Common myeloid progenitor, CD34-positive (primary cell): ENCODE data around the gene NDFIP2.
A peak's percentile ranks its signal among the peaks of the same experiment; 100 is the strongest.

ENCODE experiments used
- CTCF ChIA-PET: fragments of 350-600 bp; sonication (Branson Sonifier 250); formaldehyde crosslinking; loops from one replicate; lab custom pipeline; 2021; ENCODE audit warnings: antibody characterized with exemption; lab: Charles Lee
- POLR2A ChIA-PET: fragments of 350-600 bp; sonication (Branson Sonifier 250); formaldehyde crosslinking; loops from one replicate; lab custom pipeline; 2021; ENCODE audit warnings: antibody characterized with exemption; lab: Charles Lee
- DNase-seq, 3 donors: peaks; one replicate each; pipeline versions ENCODE4 v3.0.0 to v3.0.0-alpha.2; 2013
- H3K27ac ChIP-seq, 2 experiments: 1 replicate in 1 of 2; 2 replicates in 1 of 2; pipeline ENCODE4 v1.7.0; 2013; ENCODE audit warnings: inconsistent platforms in 2 of 2, low read length in 2 of 2, mild to moderate bottlenecking in 2 of 2, low read depth in 1 of 2, moderate library complexity in 1 of 2; ENCODE audit not compliant: severe bottlenecking in 2 of 2, insufficient read depth in 1 of 2, poor library complexity in 1 of 2
- H3K27me3 ChIP-seq, 5 experiments: replicated peaks in 2 of 5; 1 replicate in 3 of 5; 2 replicates in 2 of 5; pipeline versions ENCODE4 v1.6.1 to v1.7.0; 2013; ENCODE audit warnings: low read length in 4 of 5, mild to moderate bottlenecking in 2 of 5, moderate library complexity in 2 of 5, inconsistent platforms in 1 of 5; ENCODE audit not compliant: insufficient read depth in 5 of 5, control insufficient read depth in 4 of 5
- H3K36me3 ChIP-seq, 4 experiments: 1 replicate in 2 of 4; 2 replicates in 2 of 4; pipeline versions ENCODE4 v1.6.1 to v1.7.0; 2013; ENCODE audit warnings: low read length in 3 of 4, control low read depth in 1 of 4, mild to moderate bottlenecking in 1 of 4; ENCODE audit not compliant: control insufficient read depth in 4 of 4, insufficient read depth in 4 of 4
- H3K4me1 ChIP-seq, 4 experiments: 1 replicate in 3 of 4; 2 replicates in 1 of 4; pipeline versions ENCODE4 v1.6.1 to v1.7.1; 2013; ENCODE audit warnings: low read length in 3 of 4, mild to moderate bottlenecking in 3 of 4, control low read depth in 1 of 4, inconsistent platforms in 1 of 4, moderate library complexity in 1 of 4; ENCODE audit not compliant: control insufficient read depth in 4 of 4, insufficient read depth in 4 of 4; ENCODE audit errors: control extremely low read depth in 1 of 4
- H3K4me3 ChIP-seq, 7 experiments: 1 replicate in 4 of 7; 2 replicates in 3 of 7; pipeline versions ENCODE4 v1.5.1 to v1.7.0; 2013; ENCODE audit warnings: mild to moderate bottlenecking in 7 of 7, low read length in 6 of 7, moderate library complexity in 6 of 7, inconsistent platforms in 2 of 7, low read depth in 2 of 7, control low read depth in 1 of 7; ENCODE audit not compliant: insufficient read depth in 4 of 7, control insufficient read depth in 1 of 7; ENCODE audit errors: extremely low read depth in 1 of 7
- H3K9me3 ChIP-seq, 5 experiments: 1 replicate in 4 of 5; 2 replicates in 1 of 5; pipeline versions ENCODE4 v1.6.1 to v1.7.1; 2013; ENCODE audit warnings: low read length in 4 of 5, mild to moderate bottlenecking in 2 of 5, inconsistent platforms in 1 of 5, low read depth in 1 of 5, moderate library complexity in 1 of 5; ENCODE audit not compliant: control insufficient read depth in 4 of 5, insufficient read depth in 2 of 5; ENCODE audit errors: control extremely low read depth in 1 of 5
- whole genome bisulfite sequencing: methylation state at CpG from one replicate; pipeline ENCODE4 v1.1.5; 2013; ENCODE audit not compliant: insufficient coverage; 5-methylcytosine and 5-hydroxymethylcytosine counted together

The NDFIP2 gene

GRCh38 chr13:79451500-79451962 lies 29.4 kb upstream of the NDFIP2 start:
- Histone ChIP-seq H3K36me3 (no peaks in the 10 kb centered on the region), H3K4me1 (peaks cover 0 to 11% (median under 1%) of the 10 kb centered on the region in 4 experiments), H3K4me3 (no peak overlapping the region), H3K9me3 (no peaks in the 10 kb centered on the region), H3K27ac (no peak overlapping the region), H3K27me3 (peaks cover 0 to 5% (median 0%) of the 10 kb centered on the region in 5 experiments)
- CTCF ChIA-PET: no interaction called here
- POLR2A ChIA-PET: no interaction called here
- peak; percentile 39 to 82 (median 79) for DNase-seq
- 53% methylated on average over 2 of the region's 3 CpGs for WGBS

- WGBS: no CpG with 5 or more reads among the region's 3 CpGs
- POLR2A ChIA-PET: no interaction called here
Observed at GRCh38 chr13:79452239-79452913, 28.6 kb upstream of the NDFIP2 start.

GRCh38 chr13:79455331-79455730 lies 25.6 kb upstream of the NDFIP2 start:
- POLR2A ChIA-PET: no interaction called here
- H3K9me3 ChIP-seq: no peaks in the 10 kb centered on the region
- no peak overlapping the region for H3K4me3 ChIP-seq
- H3K36me3 ChIP-seq: no peaks in the 10 kb centered on the region
- 96% methylated on average over 7 of the region's 7 CpGs for WGBS
- H3K4me1 ChIP-seq: peaks cover 0 to 11% (median 0%) of the 10 kb centered on the region in 4 experiments
- H3K27ac ChIP-seq: no peak overlapping the region
- DNase-seq: no peak
- peaks cover 0 to 7% (median 0%) of the 10 kb centered on the region in 5 experiments for H3K27me3 ChIP-seq
- CTCF ChIA-PET: interaction anchor here (0.5 kb wide), 1 partner anchor 1064 kb away, joined by 3 read pairs; no protein-coding TSS in a partner anchor

More at GRCh38 chr13:79452239-79452913, 28.6 kb upstream of the NDFIP2 start:
- Histone ChIP-seq H3K9me3 (no peaks in the 10 kb centered on the region), H3K4me3 (no peak overlapping the region), H3K27me3 (peaks cover 0 to 5% (median 0%) of the 10 kb centered on the region in 5 experiments), H3K36me3 (no peaks in the 10 kb centered on the region), H3K4me1 (peaks cover 0 to 11% (median under 1%) of the 10 kb centered on the region in 4 experiments), H3K27ac (no peak overlapping the region)
- CTCF ChIA-PET: no interaction called here
- DNase-seq: no peak

GRCh38 chr13:79456051-79456450 lies 24.9 kb upstream of the NDFIP2 start:
- CTCF ChIA-PET: interaction anchor here (0.6 to 1.1 kb wide), 2 partner anchors 29 to 85 kb away, joined by 3 read pairs; no protein-coding TSS in a partner anchor
- Histone ChIP-seq H3K4me1 (peaks cover 0 to 11% (median 0%) of the 10 kb centered on the region in 4 experiments), H3K36me3 (no peaks in the 10 kb centered on the region), H3K27me3 (peaks cover 0 to 7% (median 0%) of the 10 kb centered on the region in 5 experiments), H3K4me3 (no peak overlapping the region), H3K27ac (no peak overlapping the region), H3K9me3 (no peaks in the 10 kb centered on the region)
- WGBS: 100% methylated on average over 1 of the region's 1 CpG
- POLR2A ChIA-PET: no interaction called here
- no peak for DNase-seq

GRCh38 chr13:79456656-79457365 lies 24.1 kb upstream of the NDFIP2 start:
- 100% methylated on average over 1 of the region's 1 CpG for WGBS
- Histone ChIP-seq H3K36me3 (no peaks in the 10 kb centered on the region), H3K27ac (no peak overlapping the region), H3K4me3 (no peak overlapping the region), H3K4me1 (peaks cover 0 to 3% (median 0%) of the 10 kb centered on the region in 4 experiments), H3K27me3 (peaks cover 0 to 7% (median 0%) of the 10 kb centered on the region in 5 experiments), H3K9me3 (no peaks in the 10 kb centered on the region)
- ChIA-PET CTCF (interaction anchor here (0.6 to 1.1 kb wide), 3 partner anchors 33 to 405 kb away, joined by 3 to 5 read pairs (median 3); no protein-coding TSS in a partner anchor), POLR2A (no interaction called here)
- no peak for DNase-seq

- no peak for DNase-seq
- POLR2A ChIA-PET: no interaction called here
- CTCF ChIA-PET: interaction anchor here (0.6 to 1.1 kb wide), 3 partner anchors 34 to 404 kb away, joined by 3 to 5 read pairs (median 3); no protein-coding TSS in a partner anchor
Observed at GRCh38 chr13:79457390-79457789, 23.6 kb upstream of the NDFIP2 start.

More at GRCh38 chr13:79457390-79457789, 23.6 kb upstream of the NDFIP2 start:
- Histone ChIP-seq H3K27ac (no peak overlapping the region), H3K36me3 (no peaks in the 10 kb centered on the region), H3K9me3 (no peaks in the 10 kb centered on the region), H3K4me1 (no peaks in the 10 kb centered on the region), H3K27me3 (peaks cover 0 to 7% (median 0%) of the 10 kb centered on the region in 5 experiments), H3K4me3 (no peak overlapping the region)
- WGBS: no CpG with 5 or more reads among the region's 1 CpG
